HG03139 (cell line): ENCODE data around the gene USB1.

Experiments
- ATAC-seq: cut with Tn5 transposase; IDR thresholded peaks from one replicate; pipeline ENCODE4 v1.9.1; 2021; ENCODE audit not compliant: unreplicated experiment

Gene USB1

DNA sequence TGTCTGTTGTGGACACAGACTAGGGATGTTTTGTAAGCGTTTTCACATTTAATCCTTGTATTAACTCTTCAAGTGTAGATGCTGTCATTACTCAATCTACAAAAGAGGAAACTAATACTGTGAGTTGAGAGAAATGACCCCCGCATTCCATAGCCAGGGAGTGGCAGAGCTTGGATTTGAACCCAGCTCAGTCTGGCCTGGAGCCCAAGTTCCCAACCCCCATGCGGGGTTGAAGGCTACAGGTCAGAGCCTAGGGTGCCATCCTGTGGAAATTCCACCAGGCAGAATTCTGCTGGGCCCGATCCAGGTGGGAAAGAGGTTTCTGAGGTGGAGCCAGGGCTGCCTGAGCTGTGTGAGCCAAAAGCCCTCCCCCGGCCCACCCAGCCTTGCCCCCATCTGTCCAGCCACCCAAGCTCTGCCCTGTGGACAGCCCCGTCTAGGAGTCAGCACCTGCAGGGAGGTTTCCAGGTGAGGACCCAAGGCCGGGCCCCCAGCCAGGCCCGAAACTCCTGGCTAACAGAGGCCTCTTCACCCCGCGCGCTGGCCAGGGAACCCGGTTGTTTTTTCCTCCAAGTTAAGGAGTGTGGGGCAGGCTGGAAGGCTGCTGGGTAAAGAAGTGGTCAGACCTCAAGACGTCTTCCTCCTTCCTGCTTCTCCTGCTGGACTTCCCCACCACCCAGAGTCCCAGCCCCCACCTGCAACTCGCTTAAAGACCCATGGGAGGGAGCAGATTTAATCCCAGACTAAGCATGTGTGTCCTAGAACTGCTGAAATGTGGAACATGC is 30.0 kb downstream of the USB1 start:
- ATAC-seq = no peak

DNA sequence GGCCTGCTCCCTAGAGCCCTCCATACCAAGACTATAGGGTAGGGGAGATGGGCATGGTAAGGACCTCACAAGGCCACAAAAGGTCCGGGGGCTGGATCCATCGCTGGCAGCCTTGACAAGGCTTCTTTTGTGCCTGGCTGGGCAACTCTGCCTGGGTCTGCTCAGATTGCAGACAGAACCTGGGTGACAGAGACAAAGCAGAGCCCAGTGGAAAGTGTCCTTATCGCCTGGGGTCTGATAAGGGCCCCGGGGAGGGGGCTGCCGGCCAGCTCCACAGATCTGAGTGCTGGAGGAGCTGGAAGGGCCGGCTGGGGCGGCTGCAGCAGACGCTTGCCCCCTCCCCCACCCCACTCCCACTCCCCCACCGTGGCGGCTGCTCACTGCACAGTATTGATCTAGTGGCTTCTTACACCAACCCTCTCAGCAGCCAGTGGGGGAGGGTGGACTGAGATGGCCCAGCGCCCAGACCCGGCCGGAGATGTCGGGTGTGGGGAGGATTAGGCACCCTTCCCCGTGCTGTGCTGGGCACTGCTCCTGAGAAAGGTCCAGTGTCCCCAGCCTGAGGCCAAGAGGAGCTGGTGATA is 31.6 kb downstream of the USB1 start:
- ATAC-seq = no peak

DNA sequence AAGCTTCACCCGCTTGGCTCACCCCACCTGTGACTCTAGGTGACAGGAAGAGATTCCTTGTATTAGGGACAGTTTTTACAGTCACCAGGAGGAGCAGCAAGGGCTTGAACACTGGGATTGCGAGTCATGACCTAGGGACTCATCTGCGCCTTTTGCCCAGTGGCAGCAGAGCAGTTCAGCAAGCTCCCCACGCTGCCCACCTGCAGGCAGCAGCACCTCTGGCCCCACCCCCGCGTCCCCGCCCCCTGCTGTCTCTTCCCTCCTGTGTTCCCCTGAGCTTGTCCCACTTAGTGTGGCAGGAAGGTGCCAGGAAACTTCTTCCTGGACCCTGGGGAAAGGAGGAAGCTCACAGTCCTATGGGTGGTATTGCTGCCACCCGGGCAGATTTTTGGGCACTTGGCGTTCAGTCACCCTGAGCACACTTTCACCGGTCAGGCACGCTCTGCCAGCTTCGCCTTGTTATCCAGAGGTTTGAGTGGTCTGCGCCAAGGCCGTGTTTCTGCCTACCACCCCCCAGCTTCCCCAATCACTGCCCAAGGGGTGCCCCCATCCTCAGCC is 33.0 kb downstream of the USB1 start:
- ATAC-seq = no peak

DNA sequence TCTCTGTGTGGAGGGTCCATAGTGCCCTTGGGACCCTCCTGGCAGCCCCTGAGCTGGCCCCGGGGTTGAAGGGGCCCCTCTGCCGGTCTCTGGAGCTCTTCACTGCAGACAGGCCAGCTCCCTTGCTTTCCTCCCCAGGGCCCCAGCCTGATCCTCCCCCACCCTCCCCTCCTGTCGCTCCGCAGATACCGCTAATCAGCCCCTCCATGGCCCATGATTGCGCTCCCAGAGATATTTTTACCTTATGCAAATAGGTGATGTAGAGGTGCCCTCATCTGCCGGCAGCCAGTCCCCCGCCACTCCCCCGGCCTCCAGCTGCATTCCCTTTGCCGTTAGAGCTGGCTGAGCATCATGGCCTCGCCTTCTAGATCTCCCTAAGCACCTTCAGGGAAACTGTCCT is 33.6 kb downstream of the USB1 start:
- no peak for ATAC-seq

DNA sequence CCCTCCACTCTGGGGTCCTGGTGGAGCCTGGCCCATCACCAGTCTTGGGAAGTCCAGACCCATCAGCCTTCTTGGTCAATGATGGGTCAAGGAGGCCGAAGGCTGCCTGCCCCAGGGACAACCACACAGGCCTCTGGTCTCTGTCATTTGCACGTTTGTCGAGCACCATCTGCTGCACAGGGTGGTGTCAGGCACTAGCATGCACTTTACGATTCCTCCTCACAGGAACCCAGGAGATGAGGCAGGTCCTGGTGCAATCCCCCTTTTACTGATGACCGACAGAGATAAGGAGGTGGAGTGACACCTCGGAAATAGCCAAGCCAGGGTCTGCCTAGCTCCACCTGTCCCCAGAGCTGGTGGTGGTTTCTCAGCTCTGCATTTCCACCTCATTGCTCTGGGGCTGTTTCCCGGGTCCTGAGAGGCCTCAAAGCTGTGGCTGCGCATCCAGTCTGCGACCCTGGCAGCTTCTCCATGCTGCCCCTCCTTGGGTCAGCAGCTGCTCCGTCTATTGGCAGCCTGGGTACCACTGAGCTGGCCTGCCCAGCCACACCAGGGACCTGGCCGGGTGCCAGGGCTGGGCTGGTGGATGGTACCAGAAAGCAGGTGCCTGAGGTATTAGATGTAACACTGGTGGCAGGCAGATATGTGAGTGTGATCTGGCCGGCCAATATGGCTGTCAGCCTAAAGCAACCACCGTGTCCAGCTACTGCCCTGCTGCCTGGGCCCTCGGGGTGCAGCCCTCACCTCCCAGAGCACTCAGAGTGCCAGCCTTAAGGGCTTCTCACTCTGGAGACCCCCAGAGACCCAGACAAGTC is 34.4 kb downstream of the USB1 start:
- no peak for ATAC-seq

DNA sequence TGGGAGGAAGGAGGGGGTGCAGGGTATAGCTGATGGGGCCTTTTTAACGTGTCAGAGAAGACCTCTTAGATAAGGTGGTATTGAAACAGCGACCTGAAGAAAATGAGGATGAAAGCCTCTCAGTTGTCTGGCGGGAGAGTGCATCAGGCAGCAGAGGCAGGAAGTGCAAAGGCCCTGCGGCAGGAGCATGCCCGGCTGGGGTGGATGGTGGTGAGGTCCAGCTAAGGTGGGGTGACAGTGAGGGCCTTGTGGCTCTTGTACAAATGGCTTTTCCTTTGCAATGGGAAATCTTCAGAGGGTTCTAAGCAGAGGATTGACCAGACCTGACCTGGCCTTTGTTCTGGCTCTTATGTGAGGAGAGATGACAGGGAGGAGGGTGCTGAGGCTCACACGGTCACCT is 35.7 kb downstream of the USB1 start:
- no peak for ATAC-seq

DNA sequence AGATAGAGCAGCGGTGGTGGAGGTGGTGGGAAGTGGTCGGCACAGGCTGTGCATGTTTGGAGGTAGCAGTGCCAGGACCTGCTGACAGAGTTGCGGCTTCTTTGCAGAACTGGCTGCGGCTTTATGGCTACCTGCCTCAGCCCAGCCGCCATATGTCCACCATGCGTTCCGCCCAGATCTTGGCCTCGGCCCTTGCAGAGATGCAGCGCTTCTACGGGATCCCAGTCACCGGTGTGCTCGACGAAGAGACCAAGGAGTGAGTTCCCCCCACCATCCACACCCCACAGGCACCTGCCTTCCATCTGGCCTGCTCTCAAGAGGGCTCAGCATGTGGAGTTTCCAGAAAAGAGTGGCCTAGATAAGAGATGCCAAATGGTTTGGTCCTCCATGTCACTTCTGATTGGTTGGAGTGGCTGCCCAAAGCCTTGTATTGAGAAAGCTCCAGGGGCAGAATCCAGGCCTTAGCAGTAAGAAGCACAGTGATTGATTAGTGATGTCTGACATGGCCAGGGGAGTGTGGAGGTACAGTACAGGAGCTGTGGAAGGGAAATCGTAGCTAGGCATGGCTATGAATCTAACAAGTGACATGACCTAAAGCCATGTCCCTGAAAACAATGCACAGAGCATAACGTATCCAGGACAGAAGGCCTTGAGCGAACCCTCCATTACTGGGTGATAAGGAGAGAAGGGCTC is 36.3 kb downstream of the USB1 start:
- ATAC-seq = no peak

DNA sequence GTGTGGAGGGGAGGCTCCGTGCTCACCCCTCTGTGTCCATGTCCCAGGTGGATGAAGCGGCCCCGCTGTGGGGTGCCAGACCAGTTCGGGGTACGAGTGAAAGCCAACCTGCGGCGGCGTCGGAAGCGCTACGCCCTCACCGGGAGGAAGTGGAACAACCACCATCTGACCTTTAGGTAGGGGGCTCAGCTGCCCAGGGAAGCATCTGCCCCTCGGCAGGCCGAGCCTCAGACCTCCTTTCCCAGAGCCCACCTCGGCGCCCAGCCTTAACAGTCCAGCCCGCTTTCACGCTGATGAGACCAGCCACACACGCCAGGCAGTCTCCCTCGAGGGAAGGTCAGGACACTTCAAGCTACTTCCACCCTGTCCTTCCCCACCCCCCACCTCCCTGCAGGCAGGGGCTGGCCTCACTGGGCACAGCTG is 37.0 kb downstream of the USB1 start:
- no peak for ATAC-seq

DNA sequence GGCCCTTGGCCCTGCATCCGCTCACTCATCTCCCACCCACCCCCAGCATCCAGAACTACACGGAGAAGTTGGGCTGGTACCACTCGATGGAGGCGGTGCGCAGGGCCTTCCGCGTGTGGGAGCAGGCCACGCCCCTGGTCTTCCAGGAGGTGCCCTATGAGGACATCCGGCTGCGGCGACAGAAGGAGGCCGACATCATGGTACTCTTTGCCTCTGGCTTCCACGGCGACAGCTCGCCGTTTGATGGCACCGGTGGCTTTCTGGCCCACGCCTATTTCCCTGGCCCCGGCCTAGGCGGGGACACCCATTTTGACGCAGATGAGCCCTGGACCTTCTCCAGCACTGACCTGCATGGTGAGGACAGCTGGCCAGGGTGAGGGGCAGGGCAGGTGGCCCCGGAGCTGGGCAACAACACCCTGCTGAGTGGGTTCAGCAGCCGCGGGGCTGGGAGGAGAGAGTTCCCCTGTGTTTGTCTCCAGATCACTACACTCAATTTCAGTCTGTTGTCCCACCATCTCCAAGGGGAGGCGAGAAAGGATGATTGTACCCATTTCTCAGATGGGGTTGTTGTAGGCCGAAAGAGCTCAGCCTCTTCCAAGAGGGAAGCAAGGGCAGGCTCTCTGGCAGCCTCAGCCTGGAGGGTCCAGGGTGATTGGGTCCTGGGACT is 38.8 kb downstream of the USB1 start:
- ATAC-seq = no peak

DNA sequence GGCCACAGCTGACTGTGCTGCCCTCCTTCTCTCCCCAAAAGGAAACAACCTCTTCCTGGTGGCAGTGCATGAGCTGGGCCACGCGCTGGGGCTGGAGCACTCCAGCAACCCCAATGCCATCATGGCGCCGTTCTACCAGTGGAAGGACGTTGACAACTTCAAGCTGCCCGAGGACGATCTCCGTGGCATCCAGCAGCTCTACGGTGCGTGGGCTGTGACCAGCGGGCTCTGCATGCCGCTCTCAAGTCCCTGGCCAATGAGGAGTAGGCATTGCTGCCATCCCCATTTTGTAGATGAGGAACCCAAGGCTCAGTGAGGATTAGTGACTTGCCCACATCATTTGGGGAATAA is 39.3 kb downstream of the USB1 start:
- no peak for ATAC-seq

DNA sequence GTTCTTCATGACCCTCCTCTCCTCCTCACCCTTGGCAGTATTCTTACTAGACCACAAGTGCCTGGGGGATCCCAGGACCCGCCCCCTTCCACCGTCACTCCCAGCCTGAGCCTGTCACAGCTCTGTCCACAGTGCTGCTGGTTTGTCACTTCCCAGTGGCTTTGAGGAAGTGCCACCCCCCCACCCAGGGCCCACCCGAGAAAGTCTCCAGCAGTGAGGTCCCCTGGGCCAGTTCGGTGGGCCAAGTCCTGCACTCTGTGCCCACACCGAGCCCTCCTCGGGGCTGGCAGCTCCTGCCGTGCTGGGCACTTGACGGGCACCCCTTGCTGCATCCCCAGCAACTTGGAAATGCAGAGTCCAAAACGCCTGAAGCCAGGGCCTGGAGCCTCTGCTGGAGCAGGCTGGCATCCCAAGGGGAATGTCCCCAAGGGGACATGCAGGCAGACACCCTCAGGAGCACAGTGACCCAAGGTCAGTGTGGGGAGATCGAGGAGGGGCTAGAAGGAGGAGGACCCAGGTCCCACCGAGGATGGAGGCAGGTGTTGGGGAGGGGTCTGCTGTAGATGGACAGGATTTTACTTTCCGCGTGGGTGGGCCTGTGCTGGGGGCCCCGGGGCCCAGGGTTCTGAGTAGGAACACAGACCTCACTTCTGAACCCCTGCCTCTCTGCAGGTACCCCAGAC is 39.9 kb downstream of the USB1 start:
- no peak for ATAC-seq

DNA sequence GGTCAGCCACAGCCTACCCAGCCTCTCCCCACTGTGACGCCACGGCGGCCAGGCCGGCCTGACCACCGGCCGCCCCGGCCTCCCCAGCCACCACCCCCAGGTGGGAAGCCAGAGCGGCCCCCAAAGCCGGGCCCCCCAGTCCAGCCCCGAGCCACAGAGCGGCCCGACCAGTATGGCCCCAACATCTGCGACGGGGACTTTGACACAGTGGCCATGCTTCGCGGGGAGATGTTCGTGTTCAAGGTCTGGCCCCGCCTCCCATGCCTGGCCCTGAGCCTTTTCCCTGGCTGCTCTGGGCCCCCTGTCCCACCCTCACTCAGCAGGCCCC is 40.4 kb downstream of the USB1 start:
- ATAC-seq = no peak

DNA sequence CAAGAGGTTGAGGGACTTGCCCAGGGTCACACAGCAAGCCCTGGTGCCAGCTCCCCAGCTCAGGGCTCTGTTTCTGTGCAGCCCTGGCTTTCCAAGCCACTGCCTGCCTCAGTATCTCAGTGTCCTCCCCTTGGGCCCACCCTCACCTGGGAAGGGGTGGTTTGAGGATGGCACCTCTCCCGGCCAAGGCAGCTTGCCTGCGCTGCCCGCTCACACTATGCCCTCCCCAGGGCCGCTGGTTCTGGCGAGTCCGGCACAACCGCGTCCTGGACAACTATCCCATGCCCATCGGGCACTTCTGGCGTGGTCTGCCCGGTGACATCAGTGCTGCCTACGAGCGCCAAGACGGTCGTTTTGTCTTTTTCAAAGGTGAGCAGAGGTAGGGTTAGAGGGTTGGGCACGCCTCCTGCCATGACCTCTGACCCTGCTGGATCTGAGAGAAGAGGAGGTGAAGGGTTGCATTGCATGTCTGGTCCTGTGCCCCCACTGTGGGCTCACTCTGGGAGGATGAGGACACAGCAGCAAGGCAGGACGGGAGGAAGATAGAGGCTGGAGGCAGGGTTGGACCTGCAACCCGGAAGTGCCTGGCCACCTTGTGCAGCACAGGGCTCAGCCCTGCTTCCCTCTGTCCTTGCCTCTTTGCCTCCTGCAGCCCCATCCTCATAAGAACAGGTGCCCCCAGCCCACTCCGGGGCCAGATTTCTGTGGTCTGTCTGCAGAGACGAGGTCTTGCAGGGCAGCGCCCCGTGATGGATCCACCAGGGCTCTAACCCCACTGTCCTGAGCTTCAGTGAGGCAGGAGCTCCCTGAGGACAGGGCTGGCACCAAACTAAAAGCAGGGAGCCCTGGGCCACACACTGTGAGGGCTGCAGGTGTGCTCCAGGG is 41.0 kb downstream of the USB1 start:
- no peak for ATAC-seq

DNA sequence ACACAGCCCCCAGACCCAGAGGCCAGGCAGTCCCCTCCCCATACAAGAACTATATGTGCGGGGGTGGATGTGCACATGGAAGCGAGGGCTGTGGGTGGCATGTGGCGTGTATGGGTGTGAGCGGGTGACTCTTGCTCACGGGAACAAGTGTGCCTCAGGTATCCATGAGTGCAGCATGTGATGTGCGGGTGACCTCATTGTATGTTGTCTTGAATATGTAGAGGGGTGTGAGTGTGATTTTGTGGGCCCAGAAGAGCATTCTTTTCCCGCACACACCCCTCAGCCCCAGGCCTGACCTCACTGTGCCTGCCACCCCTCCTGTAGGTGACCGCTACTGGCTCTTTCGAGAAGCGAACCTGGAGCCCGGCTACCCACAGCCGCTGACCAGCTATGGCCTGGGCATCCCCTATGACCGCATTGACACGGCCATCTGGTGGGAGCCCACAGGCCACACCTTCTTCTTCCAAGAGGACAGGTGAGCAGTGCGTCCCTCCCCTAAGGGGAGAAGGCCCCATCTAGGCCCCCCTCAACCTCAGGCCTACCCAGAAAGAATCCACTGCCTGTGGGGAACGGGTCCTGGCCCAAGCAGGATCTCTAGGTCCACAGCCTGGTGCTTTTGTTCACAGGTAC is 41.8 kb downstream of the USB1 start:
- ATAC-seq = no peak

DNA sequence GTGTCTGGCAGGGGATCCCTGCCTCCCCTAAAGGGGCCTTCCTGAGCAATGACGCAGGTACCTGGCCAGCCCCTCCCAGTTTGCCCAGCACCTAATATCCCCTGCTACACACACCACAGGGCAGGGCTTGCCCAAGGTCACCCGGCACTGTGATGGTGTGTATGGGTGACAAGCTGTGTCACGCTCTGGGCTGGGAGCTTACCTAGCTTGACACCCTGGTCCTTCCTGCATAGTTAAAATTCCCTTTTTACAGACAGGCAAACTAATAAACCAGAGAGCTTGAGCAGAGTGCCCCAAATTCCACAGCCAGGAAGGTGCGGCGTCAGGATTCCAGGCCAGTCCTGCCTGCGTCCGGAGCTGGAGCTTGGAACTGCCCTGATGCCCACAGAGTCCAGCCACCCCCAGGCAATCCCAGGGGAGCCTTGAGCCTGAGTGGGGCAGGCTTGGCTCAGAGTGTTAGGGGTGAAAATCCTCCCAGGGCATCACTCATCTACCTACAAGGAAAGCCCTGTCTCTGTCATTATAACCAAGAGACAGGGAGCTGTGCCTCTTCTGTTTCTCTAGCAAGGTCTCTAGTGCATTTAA is 42.5 kb downstream of the USB1 start:
- ATAC-seq = no peak

DNA sequence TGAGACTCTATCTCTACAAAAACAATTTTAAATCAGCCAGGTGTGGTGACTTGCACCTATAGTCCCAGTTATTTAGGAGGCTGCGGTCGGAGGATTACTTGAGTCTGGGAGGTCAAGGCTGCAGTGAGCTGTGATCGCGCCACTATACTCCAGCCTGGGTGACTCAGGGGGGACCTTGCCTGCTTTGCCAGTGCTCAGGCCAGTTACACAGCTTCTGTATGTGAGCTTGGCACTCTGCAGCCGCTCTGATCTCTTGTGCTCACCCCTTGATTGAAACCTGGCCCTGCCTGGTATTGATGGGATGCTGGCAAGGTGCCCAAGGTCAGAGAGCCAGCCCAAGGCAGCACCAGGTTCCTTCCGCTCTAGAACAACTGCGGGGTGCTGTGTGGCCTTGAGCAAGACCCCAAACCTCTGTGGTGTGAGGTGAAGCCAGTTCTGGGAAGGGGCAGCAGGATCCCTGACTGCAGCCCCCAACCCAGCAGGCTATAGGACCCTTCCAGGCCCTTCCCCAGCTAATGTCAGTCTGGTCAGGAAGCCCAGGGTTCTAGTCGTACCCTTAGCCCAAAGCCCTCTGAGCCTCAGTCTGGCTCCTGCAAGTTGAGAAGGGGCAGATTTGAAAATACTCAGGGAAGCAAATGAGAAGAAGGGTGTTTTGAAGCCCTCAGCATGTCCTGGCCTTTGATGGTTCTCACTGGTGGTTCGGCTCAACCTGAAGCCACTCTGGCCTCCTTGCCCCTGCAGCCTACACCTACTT is 43.2 kb downstream of the USB1 start:
- no peak for ATAC-seq

DNA sequence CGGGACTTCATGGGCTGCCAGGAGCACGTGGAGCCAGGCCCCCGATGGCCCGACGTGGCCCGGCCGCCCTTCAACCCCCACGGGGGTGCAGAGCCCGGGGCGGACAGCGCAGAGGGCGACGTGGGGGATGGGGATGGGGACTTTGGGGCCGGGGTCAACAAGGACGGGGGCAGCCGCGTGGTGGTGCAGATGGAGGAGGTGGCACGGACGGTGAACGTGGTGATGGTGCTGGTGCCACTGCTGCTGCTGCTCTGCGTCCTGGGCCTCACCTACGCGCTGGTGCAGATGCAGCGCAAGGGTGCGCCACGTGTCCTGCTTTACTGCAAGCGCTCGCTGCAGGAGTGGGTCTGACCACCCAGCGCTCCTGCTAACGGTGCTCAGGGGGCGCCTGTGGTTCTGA is 43.9 kb downstream of the USB1 start:
- no peak for ATAC-seq
